PFSK-1 (cell line): Measurements from ENCODE around the gene ADARB1.

Experiments
- FOXP2 ChIP-seq: optimal IDR thresholded peaks from 2 replicates; pipeline ENCODE3; 2011; ENCODE audit warnings: borderline replicate concordance, control low read depth, inconsistent platforms; ENCODE audit not compliant: insufficient read depth; ENCODE audit errors: extremely low read length, extremely low read depth
- POLR2AphosphoS5 ChIP-seq: IDR thresholded peaks from 2 replicates; pipeline ENCODE4 v1.6.1; 2012; ENCODE audit warnings: low read depth, mild to moderate bottlenecking, control low read depth, low read length, moderate library complexity
- REST ChIP-seq, 2 experiments: IDR thresholded peaks; 2 replicates each; pipeline versions ENCODE4 v1.6.1 to v1.8.0; 2011 to 2012; ENCODE audit warnings: low read depth in 2 of 2, low read length in 2 of 2, control low read depth in 1 of 2, inconsistent platforms in 1 of 2, mild to moderate bottlenecking in 1 of 2, moderate library complexity in 1 of 2; ENCODE audit not compliant: insufficient read depth in 1 of 2
- SIN3A ChIP-seq: IDR thresholded peaks from 2 replicates; pipeline ENCODE4 v1.6.1; 2012; ENCODE audit warnings: mild to moderate bottlenecking, low read length, moderate library complexity, borderline replicate concordance; ENCODE audit not compliant: insufficient read depth
- TAF1 ChIP-seq: IDR thresholded peaks from 2 replicates; pipeline ENCODE4 v1.6.1; 2012; ENCODE audit warnings: low read length, control low read depth, borderline replicate concordance; ENCODE audit not compliant: insufficient read depth

DNA sequence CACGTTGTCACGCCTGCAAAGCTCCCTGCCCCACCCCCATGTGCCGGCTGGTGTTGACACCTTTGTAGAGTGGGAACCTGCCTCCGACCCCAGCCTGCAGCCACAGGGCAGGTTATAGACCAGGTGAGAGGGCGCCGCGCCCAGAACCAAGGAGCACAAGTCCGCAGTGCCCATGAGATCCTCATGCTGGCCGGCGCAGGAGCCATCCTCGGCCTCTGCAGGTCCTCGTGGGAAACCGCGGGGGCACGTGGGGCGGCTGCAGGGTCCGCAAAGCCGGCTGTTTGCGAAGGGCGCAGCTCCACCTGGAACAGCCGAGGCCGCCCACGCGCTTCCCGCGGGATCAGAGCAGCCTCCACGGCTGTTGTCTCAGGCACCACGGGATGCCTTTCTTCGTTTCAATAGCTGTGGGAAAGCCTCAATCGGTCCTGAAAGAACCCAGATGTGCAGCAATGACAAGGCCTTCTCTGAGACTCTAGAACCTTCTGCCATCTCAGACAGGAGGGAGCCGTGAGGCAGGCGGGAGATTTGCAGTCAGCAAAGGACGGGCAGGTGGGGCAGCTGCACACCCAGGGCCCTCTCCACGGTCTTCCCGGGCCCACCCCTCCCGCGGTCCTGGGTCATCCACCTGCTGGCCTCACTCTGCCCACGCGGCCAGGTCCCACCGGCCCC, 183.4 kb downstream of the ADARB1 start:
- no peak for TF ChIP-seq REST (IDR thresholded peaks at IDR 0.05; ENCODE audit: insufficient read depth in 1 of 2, low read depth in 2 of 2, low read length in 2 of 2)
- TF ChIP-seq POLR2AphosphoS5, result no peak
- TF ChIP-seq TAF1, result no peak
- TF ChIP-seq SIN3A, result no peak
- no peak for TF ChIP-seq FOXP2
